HepG2 (cell line): ENCODE measurements around the gene PAK2. TPM values are rescaled to one million over a fixed set of nuclear protein-coding genes. Genes with fewer than 3 reads are reported as not detected.

Experiments used
- ATAC-seq: fragments of 200-7000 bp; cut with Tn5 transposase; 3 replicates; pipeline ENCODE4 v1.9.1; 2020; ENCODE audit warnings: mild to moderate bottlenecking, moderate library complexity
- BruUV-seq: library from RNA; stranded (reverse); fragments of 400-500 nt; replicated peaks from 2 replicates; lab custom pipeline; 2021; lab: Mats Ljungman, UMichigan
- CTCF ChIA-PET: fragments of 300-600 bp; formaldehyde crosslinking; extraction: SDS; loops from one replicate; lab custom pipeline; 2021; ENCODE audit warnings: low total read pairs, inconsistent platforms, low intra/inter-chr PET ratio; lab: Yijun Ruan, JAX
- POLR2A ChIA-PET: fragments of 350-600 bp; sonication (Branson Sonifier 250); formaldehyde crosslinking; loops from one replicate; lab custom pipeline; 2020; ENCODE audit warnings: antibody characterized with exemption, inconsistent platforms; lab: Yijun Ruan, JAX
- DNase-seq: peaks from one replicate; pipeline ENCODE4 v3.0.0-alpha.2; 2015; ENCODE audit warnings: low spot score
- FAIRE-seq: peaks from 3 replicates; lab custom pipeline; 2011; peaks lifted over from hg19 to GRCh38; lab: Jason Lieb, UNC
- H2AFZ ChIP-seq: one replicate; pipeline ENCODE4 v1.6.1; 2011; ENCODE audit warnings: low read length, inconsistent platforms
- H3K27ac ChIP-seq: fragments of 300-600 bp; 3 replicates; pipeline ENCODE4 v1.8.0; 2011; ENCODE audit warnings: mixed run types, mild to moderate bottlenecking, mixed read lengths, low read length, inconsistent platforms; ENCODE audit not compliant: insufficient read depth; ENCODE audit errors: extremely low read length
- H3K27me3 ChIP-seq, 2 experiments: fragments of 200-600 bp in 1 of 2; 2 replicates in 1 of 2; 3 replicates in 1 of 2; pipeline versions ENCODE4 v1.6.0 to v1.8.0; 2011; ENCODE audit warnings: low read length in 2 of 2, mild to moderate bottlenecking in 2 of 2, moderate library complexity in 2 of 2, inconsistent platforms in 1 of 2; ENCODE audit not compliant: insufficient read depth in 2 of 2, control insufficient read depth in 1 of 2
- H3K36me3 ChIP-seq, 2 experiments: fragments of 200-600 bp in 1 of 2; replicated peaks in 1 of 2; 2 replicates in 1 of 2; 3 replicates in 1 of 2; pipeline versions ENCODE4 v1.5.1 to v1.8.0; 2011; ENCODE audit warnings: low read length in 2 of 2, inconsistent platforms in 1 of 2; ENCODE audit not compliant: insufficient read depth in 2 of 2, control insufficient read depth in 1 of 2
- H3K4me1 ChIP-seq: 2 replicates; pipeline ENCODE4 v1.5.1; 2012; ENCODE audit warnings: low read length, inconsistent platforms; ENCODE audit not compliant: insufficient read depth
- H3K4me2 ChIP-seq: 2 replicates; pipeline ENCODE4 v1.6.0; 2011; ENCODE audit warnings: low read depth, low read length, inconsistent platforms
- H3K4me3 ChIP-seq, 3 experiments: fragments of 200-600 bp in 1 of 3; sonication (generic), shearing (Covaris generic) in 1 of 3; replicated peaks in 1 of 3; 2 replicates each; pipeline ENCODE4 v1.5.1; 2011 to 2016; ENCODE audit warnings: low read length in 3 of 3, inconsistent platforms in 2 of 3, low read depth in 2 of 3, mild to moderate bottlenecking in 2 of 3, control low read depth in 1 of 3, mixed read lengths in 1 of 3; ENCODE audit not compliant: insufficient read depth in 1 of 3
- H3K79me2 ChIP-seq: one replicate; pipeline ENCODE4 v1.6.1; 2011; ENCODE audit warnings: low read length, inconsistent platforms; ENCODE audit not compliant: insufficient read depth
- H3K9ac ChIP-seq: 2 replicates; pipeline ENCODE4 v1.6.0; 2011; ENCODE audit warnings: mild to moderate bottlenecking, low read depth, low read length, inconsistent platforms; ENCODE audit not compliant: insufficient read depth
- H3K9me3 ChIP-seq: 2 replicates; pipeline ENCODE4 v1.5.1; 2012; ENCODE audit warnings: mild to moderate bottlenecking, low read length
- H4K20me1 ChIP-seq: 2 replicates; pipeline ENCODE4 v1.6.0; 2011; ENCODE audit warnings: inconsistent platforms, mild to moderate bottlenecking, low read length, moderate library complexity; ENCODE audit not compliant: insufficient read depth
- AGO2 ChIP-seq: fragments of 200-400 bp; formaldehyde crosslinking; optimal IDR thresholded peaks from 2 replicates; pipeline ENCODE3; 2017; ENCODE audit warnings: mild to moderate bottlenecking, low read depth, low read length, moderate library complexity
- ARID5B ChIP-seq: IDR thresholded peaks from 2 replicates; pipeline ENCODE4 v1.4.0; 2020; ENCODE audit warnings: mild to moderate bottlenecking, missing genetic modification reagents
- CHD4 ChIP-seq: fragments of 200-600 bp; sonication (generic); IDR thresholded peaks from 2 replicates; pipeline ENCODE4 v1.7.0; 2017; ENCODE audit warnings: mild to moderate bottlenecking, low read length, borderline replicate concordance
- ETS1 ChIP-seq: sonication (generic); formaldehyde crosslinking; IDR thresholded peaks from 2 replicates; pipeline ENCODE4 v1.4.0; 2020; ENCODE audit warnings: missing genetic modification reagents
- FOXC1 ChIP-seq: sonication (generic); formaldehyde crosslinking; IDR thresholded peaks from 2 replicates; pipeline ENCODE4 v1.8.0; 2022; ENCODE audit warnings: mild to moderate bottlenecking, missing genetic modification reagents, borderline replicate concordance
- HNRNPH1 ChIP-seq: fragments of 200-400 bp; formaldehyde crosslinking; optimal IDR thresholded peaks from 2 replicates; pipeline ENCODE3; 2017; ENCODE audit warnings: mild to moderate bottlenecking, low read depth, low read length
- SNAPC5 ChIP-seq: sonication (generic); formaldehyde crosslinking; IDR thresholded peaks from 2 replicates; pipeline ENCODE4 v1.8.1; 2023; ENCODE audit warnings: mild to moderate bottlenecking, missing genetic modification reagents, borderline replicate concordance
- ZBTB33 ChIP-seq: sonication (generic); formaldehyde crosslinking; IDR thresholded peaks from 2 replicates; pipeline ENCODE4 v1.4.0; 2020; ENCODE audit warnings: missing genetic modification reagents
- ZBTB38 ChIP-seq: sonication (generic); formaldehyde crosslinking; IDR thresholded peaks from 2 replicates; pipeline ENCODE4 v1.5.1; 2020; ENCODE audit warnings: mild to moderate bottlenecking, missing genetic modification reagents
- ZNF101 ChIP-seq: sonication (generic); formaldehyde crosslinking; IDR thresholded peaks from 2 replicates; pipeline ENCODE4 v1.4.0; 2020; ENCODE audit warnings: mild to moderate bottlenecking, low read depth, missing genetic modification reagents, borderline replicate concordance
- ZSCAN25 ChIP-seq: sonication (generic); formaldehyde crosslinking; IDR thresholded peaks from 2 replicates; pipeline ENCODE4 v1.8.0; 2022; ENCODE audit warnings: mild to moderate bottlenecking, missing genetic modification reagents
- WGBS: methylation state at CpG from one replicate; pipeline ENCODE4 v1.1.6; 2017; ENCODE audit warnings: low lambda C conversion rate; 5-methylcytosine and 5-hydroxymethylcytosine counted together
- in situ Hi-C: cut with HindIII; loops from 2 replicates; pipeline ENCODE4 v1.10.0; 2017; ENCODE audit warnings: low pct_unique_long_range_greater_than_20kb; ENCODE audit not compliant: extremely low pct_ligation_motif_present
- intact Hi-C: fragments of 100-400 bp; cut with micrococcal nuclease; formaldehyde crosslinking; loops from one replicate; pipeline ENCODE4 v1.10.0; 2022; ENCODE audit not compliant: unreplicated experiment
- polyA plus RNA-seq, 8 experiments: library from polyadenylated mRNA; depleted of rRNA in 3 of 8; stranded (reverse) in 7 of 8; unstranded in 1 of 8; fragments of >200 nt; fragmentation: Illumina TruSeq in 4 of 8; extraction: Trizol in 4 of 8; gene quantifications; 2 replicates each; pipeline versions ENCODE4 v1.2.1 to v1.2.3, GENCODE V29; 2011 to 2016; ENCODE audit warnings: low read depth in 4 of 8, missing spikeins in 1 of 8, mixed read lengths in 1 of 8; ENCODE audit not compliant: insufficient read depth in 1 of 8
- total RNA-seq, 5 experiments: library from RNA; depleted of rRNA; stranded (reverse); fragments of >200 nt; fragmentation: Illumina TruSeq; extraction: Trizol; gene quantifications; 2 replicates each; pipeline ENCODE4 v1.2.3, GENCODE V29; 2016; ENCODE audit warnings: low read depth in 1 of 5
- TF ChIP-seq, protein P1 (sequence below): IDR thresholded peaks from 2 replicates; pipeline ENCODE4 v1.6.1; 2016

Gene PAK2
- total and polyA plus RNA-seq, 2 of the 13 experiments (the other 11 are each of a cell fraction or from before 2014, with no cell fraction given): 23.0 to 24.7 TPM

DNA sequence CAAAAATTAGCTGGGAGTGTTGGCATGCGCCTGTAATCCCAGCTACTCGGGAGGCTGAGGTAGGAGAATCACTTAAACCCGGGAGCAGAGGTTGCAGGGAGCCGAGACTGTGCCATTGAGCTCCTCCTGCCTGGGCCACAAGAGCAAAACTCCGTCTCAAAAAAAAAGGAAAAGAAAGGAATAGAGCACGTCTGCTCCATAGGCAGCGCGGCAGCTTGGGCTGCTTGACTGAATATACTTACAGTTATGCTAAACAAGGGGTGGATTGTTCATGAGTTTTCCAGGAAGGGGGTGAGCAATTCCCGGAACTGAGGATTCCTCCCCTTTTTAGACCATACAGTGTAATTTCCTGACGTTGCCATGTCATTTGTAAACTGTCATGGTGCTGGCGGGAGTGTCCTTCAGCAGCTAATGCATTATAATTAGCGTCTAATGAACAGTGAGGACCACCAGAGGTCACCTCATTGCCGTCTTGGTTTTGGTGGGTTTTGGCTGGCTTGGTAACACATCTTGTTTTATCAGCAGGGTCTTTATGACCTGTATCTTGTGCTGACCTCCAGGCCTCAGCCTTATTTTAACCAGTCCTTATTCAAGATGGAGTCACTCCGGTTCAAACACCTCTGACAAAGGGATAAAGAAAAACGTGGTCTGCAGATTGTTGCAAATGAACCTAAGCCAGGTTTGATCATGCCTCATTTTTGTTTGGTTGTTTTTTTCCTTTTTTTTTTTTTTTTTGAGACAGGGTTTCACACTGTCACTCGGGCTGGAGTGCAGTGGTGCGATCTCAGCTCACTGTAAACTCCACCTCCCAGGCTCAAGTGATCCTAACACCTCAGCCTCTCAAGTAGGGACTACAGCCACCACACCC lies 103.1 kb downstream of the PAK2 start:
- BruUV-seq: no TSS peak
- Histone ChIP-seq H3K36me3 (no peaks in the 10 kb centered on the region), H3K9ac (no peak overlapping the region), H3K27ac (no peak overlapping the region), H3K4me2 (peak overlapping the region; percentile 64), H3K9me3 (0 out of 2 replicates have a peak, but pooled peaks cover under 1% of the 10 kb centered on the region), H3K4me3 (no peak overlapping the region), H2AFZ (no peak overlapping the region), H3K4me1 (peaks cover 48% of the 10 kb centered on the region), H3K79me2 (no peaks in the 10 kb centered on the region), H4K20me1 (no peaks in the 10 kb centered on the region), H3K27me3 (no peaks in the 10 kb centered on the region)
- POLR2A ChIA-PET: no interaction called here
- ATAC-seq: no peak
- 69% methylated on average over 17 of the region's 17 CpGs for WGBS
- TF ChIP-seq AGO2 (no peak), ZNF101 (no peak), FOXC1 (no peak), HNRNPH1 (no peak), ETS1 (CRISPR knock-in tag) (no peak), SNAPC5 (CRISPR knock-in tag) (no peak), ZSCAN25 (CRISPR knock-in tag) (no peak), ZBTB33 (CRISPR knock-in tag) (peak; percentile 68), ARID5B (no peak), CHD4 (0 out of 2 replicates have a peak, but pooled peaks have one; percentile 15), ZBTB38 (CRISPR knock-in tag) (0 out of 2 replicates have a peak, but pooled peaks have one; percentile 22)
- TF ChIP-seq, protein P1, sequence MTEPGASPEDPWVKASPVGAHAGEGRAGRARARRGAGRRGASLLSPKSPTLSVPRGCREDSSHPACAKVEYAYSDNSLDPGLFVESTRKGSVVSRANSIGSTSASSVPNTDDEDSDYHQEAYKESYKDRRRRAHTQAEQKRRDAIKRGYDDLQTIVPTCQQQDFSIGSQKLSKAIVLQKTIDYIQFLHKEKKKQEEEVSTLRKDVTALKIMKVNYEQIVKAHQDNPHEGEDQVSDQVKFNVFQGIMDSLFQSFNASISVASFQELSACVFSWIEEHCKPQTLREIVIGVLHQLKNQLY (CRISPR knock-in tag): no peak
- peak; percentile 21 for DNase-seq
- CTCF ChIA-PET: no interaction called here
- in situ Hi-C loops (no loop called here), intact Hi-C loops (no loop called here)
- no peak for FAIRE-seq
